Esophagus squamous epithelium (tissue), 5 donors: Measurements from ENCODE around the gene NEUROD6. TPM values are rescaled to one million over a fixed set of nuclear protein-coding genes. Genes with fewer than 3 reads are reported as not detected.

Experiments
- DNase-seq: peaks from one replicate; lab custom pipeline; 2025; lab: John Stamatoyannopoulos, UW
- H3K27ac ChIP-seq, 4 donors: fragments of 200-600 bp; sonication (generic); one replicate each; pipeline ENCODE4 v1.5.1; 2016 to 2019; ENCODE audit warnings: mild to moderate bottlenecking in 1 of 4
- H3K27me3 ChIP-seq, 4 donors: fragments of 200-600 bp; sonication (generic); 1 replicate in 3 of 4; 2 replicates in 1 of 4; pipeline versions ENCODE4 v1.5.1 to v1.6.0; 2017 to 2021; ENCODE audit warnings: antibody characterized with exemption in 1 of 4
- H3K36me3 ChIP-seq, 3 donors: fragments of 200-600 bp; sonication (generic); one replicate each; pipeline ENCODE4 v1.5.1; 2016 to 2019
- H3K4me1 ChIP-seq, 3 donors: fragments of 200-600 bp; sonication (generic); one replicate each; pipeline ENCODE4 v1.5.1; 2017 to 2019
- H3K4me3 ChIP-seq, 4 donors: fragments of 200-600 bp; sonication (generic); 1 replicate in 3 of 4; 2 replicates in 1 of 4; pipeline ENCODE4 v1.5.1; 2016 to 2019; ENCODE audit warnings: mild to moderate bottlenecking in 2 of 4, moderate library complexity in 1 of 4
- H3K9me3 ChIP-seq, 3 donors: fragments of 200-600 bp; sonication (generic); one replicate each; pipeline ENCODE4 v1.5.1; 2016 to 2019
- POLR2A ChIP-seq, 4 donors: fragments of 450-650 bp; IDR thresholded peaks; one replicate each; pipeline ENCODE4 v1.6.1; 2017; ENCODE audit warnings: antibody characterized with exemption in 4 of 4, mild to moderate bottlenecking in 4 of 4, moderate library complexity in 3 of 4
- WGBS, 2 donors: methylation state at CpG; one replicate each; pipeline ENCODE4 v1.1.5; 2018; 5-methylcytosine and 5-hydroxymethylcytosine counted together
- intact Hi-C: fragments of 100-400 bp; cut with DNase I; formaldehyde crosslinking; loops from one replicate; pipeline ENCODE4 v1.15.0; 2022
- total RNA-seq, 4 donors: library from RNA; depleted of rRNA; stranded (reverse); fragments of >200 nt; gene quantifications; one replicate each; pipeline ENCODE4 v1.1.0, GENCODE V29; 2016
- TF ChIP-seq, protein P1 (sequence below), 6 experiments: fragments of 450-650 bp in 4 of 6; fragments of 200-600 bp in 2 of 6; sonication (generic) in 2 of 6; IDR thresholded peaks; one replicate each; pipeline ENCODE4 v1.5.1; 2016 to 2019; ENCODE audit warnings: antibody characterized with exemption in 6 of 6, mild to moderate bottlenecking in 4 of 6, moderate library complexity in 4 of 6
- donor health status: DM: yes; HTN: yes; CAD: no.

The NEUROD6 gene
- total RNA-seq, 4 donors from 2014 or later: not detected

DNA sequence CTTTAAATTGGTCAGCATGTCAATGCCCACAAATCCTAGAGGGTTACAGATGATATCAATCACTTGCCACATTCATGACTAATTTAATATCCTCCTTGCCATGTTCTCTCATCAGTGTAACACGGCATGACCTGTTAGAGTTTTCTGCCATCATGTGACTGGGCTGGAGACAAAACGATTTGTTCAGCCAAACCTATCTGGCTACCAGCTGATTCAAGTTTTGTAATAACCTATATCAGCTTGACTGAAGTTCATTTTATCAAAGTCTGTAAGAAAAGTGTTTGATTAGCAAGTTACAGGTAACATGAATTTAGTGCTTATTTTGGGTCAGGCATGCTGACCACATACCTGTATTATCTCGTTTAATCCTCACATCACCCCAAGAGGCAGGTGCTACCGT lies 25.7 kb downstream of the NEUROD6 start:
- Histone ChIP-seq H3K4me3 (no peak overlapping the region), H3K4me1 (no peaks in the 10 kb centered on the region), H3K27ac (no peak overlapping the region), H3K27me3 (no peaks in the 10 kb centered on the region), H3K9me3 (no peaks in the 10 kb centered on the region), H3K36me3 (no peaks in the 10 kb centered on the region)
- DNase-seq: no peak
- intact Hi-C loops: no loop called here
- TF ChIP-seq, protein P1, sequence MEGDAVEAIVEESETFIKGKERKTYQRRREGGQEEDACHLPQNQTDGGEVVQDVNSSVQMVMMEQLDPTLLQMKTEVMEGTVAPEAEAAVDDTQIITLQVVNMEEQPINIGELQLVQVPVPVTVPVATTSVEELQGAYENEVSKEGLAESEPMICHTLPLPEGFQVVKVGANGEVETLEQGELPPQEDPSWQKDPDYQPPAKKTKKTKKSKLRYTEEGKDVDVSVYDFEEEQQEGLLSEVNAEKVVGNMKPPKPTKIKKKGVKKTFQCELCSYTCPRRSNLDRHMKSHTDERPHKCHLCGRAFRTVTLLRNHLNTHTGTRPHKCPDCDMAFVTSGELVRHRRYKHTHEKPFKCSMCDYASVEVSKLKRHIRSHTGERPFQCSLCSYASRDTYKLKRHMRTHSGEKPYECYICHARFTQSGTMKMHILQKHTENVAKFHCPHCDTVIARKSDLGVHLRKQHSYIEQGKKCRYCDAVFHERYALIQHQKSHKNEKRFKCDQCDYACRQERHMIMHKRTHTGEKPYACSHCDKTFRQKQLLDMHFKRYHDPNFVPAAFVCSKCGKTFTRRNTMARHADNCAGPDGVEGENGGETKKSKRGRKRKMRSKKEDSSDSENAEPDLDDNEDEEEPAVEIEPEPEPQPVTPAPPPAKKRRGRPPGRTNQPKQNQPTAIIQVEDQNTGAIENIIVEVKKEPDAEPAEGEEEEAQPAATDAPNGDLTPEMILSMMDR (IDR thresholded peaks at IDR 0.05): no peak
- no peak for TF ChIP-seq POLR2A (IDR thresholded peaks at IDR 0.05)
- 51 to 74% methylated on average over 4 of the region's 4 CpGs for WGBS, 2 donors

DNA sequence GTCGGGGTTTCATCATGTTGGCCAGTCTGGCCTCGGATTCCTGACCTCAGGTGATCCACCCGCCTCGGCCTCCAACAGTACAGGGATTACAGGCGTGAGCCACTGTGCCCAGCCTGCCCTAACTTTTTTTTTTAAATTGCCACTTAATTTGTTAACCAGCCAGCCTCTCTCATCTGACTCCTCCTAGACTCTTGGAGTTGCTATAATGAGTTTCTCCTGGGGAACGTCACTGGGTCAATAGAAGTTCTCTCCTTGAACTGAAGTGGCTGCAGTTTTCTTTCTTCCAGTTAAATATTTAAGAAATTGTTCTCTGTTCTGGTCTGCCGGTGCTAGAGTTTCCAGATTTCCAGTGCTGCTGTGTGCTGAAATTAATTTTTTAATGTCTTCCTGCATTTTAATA lies 27.6 kb downstream of the NEUROD6 start:
- no peak overlapping the region for H3K4me3 ChIP-seq
- H3K36me3 ChIP-seq: no peaks in the 10 kb centered on the region
- 80 to 82% methylated on average over 7 of the region's 7 CpGs for WGBS, 2 donors
- H3K4me1 ChIP-seq: no peaks in the 10 kb centered on the region
- H3K27ac ChIP-seq: no peak overlapping the region
- DNase-seq: no peak
- H3K9me3 ChIP-seq: no peaks in the 10 kb centered on the region
- no peak for TF ChIP-seq POLR2A (IDR thresholded peaks at IDR 0.05)
- TF ChIP-seq, protein P1 (IDR thresholded peaks at IDR 0.05): no peak
- intact Hi-C loops: no loop called here
- no peaks in the 10 kb centered on the region for H3K27me3 ChIP-seq

DNA sequence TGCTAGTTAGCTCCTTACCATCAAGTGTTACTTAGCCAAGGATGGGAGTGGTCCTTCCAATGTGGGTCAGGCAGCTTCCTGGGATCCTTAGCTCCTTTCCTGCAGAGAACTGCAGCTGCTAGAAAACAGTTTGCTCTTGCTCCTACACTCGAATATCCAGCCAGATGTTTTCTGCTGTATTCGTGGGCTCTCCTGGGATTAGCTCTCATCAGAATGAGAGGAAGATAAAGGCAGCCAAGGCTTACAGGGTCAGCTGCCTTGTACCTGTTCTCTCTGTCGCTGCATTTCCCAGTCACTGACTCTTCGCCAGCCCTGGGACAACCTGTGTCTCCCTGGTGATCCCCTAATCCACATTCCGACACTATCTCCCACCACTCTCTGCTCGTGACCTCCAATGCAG lies 29.0 kb downstream of the NEUROD6 start:
- H3K4me1 ChIP-seq: no peaks in the 10 kb centered on the region
- H3K27me3 ChIP-seq: no peaks in the 10 kb centered on the region
- intact Hi-C loops: no loop called here
- TF ChIP-seq POLR2A (IDR thresholded peaks at IDR 0.05): no peak
- TF ChIP-seq, protein P1 (IDR thresholded peaks at IDR 0.05): no peak
- WGBS, 2 donors: 28 to 36% methylated on average over 6 of the region's 6 CpGs
- no peaks in the 10 kb centered on the region for H3K36me3 ChIP-seq
- H3K27ac ChIP-seq: no peak overlapping the region
- H3K4me3 ChIP-seq: no peak overlapping the region
- DNase-seq: no peak
- H3K9me3 ChIP-seq: no peaks in the 10 kb centered on the region

DNA sequence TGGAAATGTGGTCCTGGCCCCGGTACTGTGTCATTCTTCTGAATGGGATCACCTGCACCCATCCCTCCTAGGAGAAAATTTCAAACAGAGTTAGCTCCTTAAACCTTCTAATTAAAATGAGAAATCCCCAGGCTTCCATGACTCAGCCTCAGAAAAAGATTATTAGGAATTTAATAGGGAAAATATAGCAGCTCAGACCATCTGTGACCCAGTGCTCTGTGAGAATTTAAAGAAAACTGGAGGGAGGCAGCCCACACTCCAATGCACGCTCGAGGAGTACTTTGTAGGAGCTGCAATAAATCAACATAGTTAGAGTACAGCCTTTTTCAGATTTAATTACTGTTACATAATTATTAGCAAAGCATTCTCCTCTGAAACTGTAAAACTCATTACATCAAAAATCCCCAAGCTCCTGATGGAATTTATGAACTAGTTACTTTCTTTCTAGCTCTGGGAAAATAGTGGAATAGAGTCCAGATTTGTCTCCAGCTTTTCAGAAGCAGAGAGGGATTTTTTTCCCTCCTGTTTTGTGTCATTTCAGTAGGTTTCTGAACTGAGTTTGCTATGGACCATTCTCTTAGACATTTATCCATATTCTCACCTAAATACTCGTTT lies 30.1 kb downstream of the NEUROD6 start:
- Histone ChIP-seq H3K4me3 (no peak overlapping the region), H3K9me3 (no peaks in the 10 kb centered on the region), H3K4me1 (no peaks in the 10 kb centered on the region), H3K27me3 (no peaks in the 10 kb centered on the region), H3K27ac (no peak overlapping the region), H3K36me3 (no peaks in the 10 kb centered on the region)
- no peak for DNase-seq
- TF ChIP-seq, protein P1 (IDR thresholded peaks at IDR 0.05): no peak
- no peak for TF ChIP-seq POLR2A (IDR thresholded peaks at IDR 0.05)
- WGBS, 2 donors: 34 to 40% methylated on average over 4 of the region's 4 CpGs
- intact Hi-C loops: no loop called here

DNA sequence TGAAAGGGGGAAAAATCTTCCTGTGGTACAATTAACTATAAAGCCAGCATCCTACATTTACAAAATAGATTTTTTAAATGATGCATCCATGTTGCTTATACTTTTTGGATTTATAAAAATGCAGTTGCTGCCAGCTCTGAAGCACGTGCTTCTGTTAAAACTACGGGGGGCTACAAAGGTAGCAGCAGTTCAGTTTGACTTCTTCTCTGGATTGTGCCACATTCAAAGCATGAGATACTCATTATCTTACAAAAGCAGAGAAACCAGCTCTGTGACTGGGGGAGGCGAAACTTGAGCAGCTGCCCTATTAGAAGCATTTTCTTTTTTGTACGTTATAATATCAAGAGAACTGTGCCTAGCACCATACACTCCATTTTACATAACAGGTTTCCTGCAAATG lies 31.1 kb downstream of the NEUROD6 start:
- Histone ChIP-seq H3K27ac (no peak overlapping the region), H3K36me3 (no peaks in the 10 kb centered on the region), H3K9me3 (no peaks in the 10 kb centered on the region), H3K27me3 (no peaks in the 10 kb centered on the region), H3K4me1 (no peaks in the 10 kb centered on the region), H3K4me3 (no peak overlapping the region)
- TF ChIP-seq, protein P1 (IDR thresholded peaks at IDR 0.05): no peak
- no peak for TF ChIP-seq POLR2A (IDR thresholded peaks at IDR 0.05)
- intact Hi-C loops: no loop called here
- DNase-seq: no peak
- 29 to 46% methylated on average over 4 of the region's 4 CpGs for WGBS, 2 donors
